Activated CD4-positive, alpha-beta T cell treated with anti-CD3 and anti-CD28 coated beads, Interleukin-2, amount 10 ng/mL, durations not matched to agents 7 days and 5 days (primary cell): ENCODE results near the gene ABCA12. TPM values are rescaled to one million over a fixed set of nuclear protein-coding genes. Genes with fewer than 3 reads are reported as not detected.

Experiments used
- CTCF ChIA-PET: fragments of 350-600 bp; sonication (Branson Sonifier 250); formaldehyde crosslinking; loops from one replicate; lab custom pipeline; 2021; ENCODE audit warnings: antibody characterized with exemption; lab: Charles Lee
- POLR2A ChIA-PET: fragments of 350-600 bp; sonication (Branson Sonifier 250); formaldehyde crosslinking; loops from one replicate; lab custom pipeline; 2021; ENCODE audit warnings: antibody characterized with exemption; lab: Charles Lee
- DNase-seq: peaks from one replicate; pipeline ENCODE4 v3.0.0-alpha.2; 2020
- H3K27ac Mint-ChIP-seq: one replicate; pipeline ENCODE4 v1.8.0; 2021; ENCODE audit warnings: mild to moderate bottlenecking, moderate library complexity, mixed read lengths
- H3K27me3 Mint-ChIP-seq: one replicate; pipeline ENCODE4 v1.8.0; 2021; ENCODE audit warnings: mixed read lengths
- H3K36me3 Mint-ChIP-seq: one replicate; pipeline ENCODE4 v1.8.0; 2021; ENCODE audit warnings: low read depth, mixed read lengths
- H3K4me1 Mint-ChIP-seq: one replicate; pipeline ENCODE4 v1.8.0; 2021; ENCODE audit warnings: mixed read lengths
- H3K4me3 Mint-ChIP-seq: one replicate; pipeline ENCODE4 v1.8.0; 2021; ENCODE audit warnings: mild to moderate bottlenecking, moderate library complexity, mixed read lengths
- H3K9me3 Mint-ChIP-seq: one replicate; pipeline ENCODE4 v1.8.0; 2021; ENCODE audit warnings: mixed read lengths
- total RNA-seq, 2 experiments: library from RNA; stranded (reverse); gene quantifications; one replicate each; pipeline ENCODE4 v1.2.3, GENCODE V29; 2021

ABCA12 gene
- total RNA-seq, 2 experiments from 2014 or later, result not detected

GRCh38 chr2:215107216-215108056 is 31.0 kb downstream of the ABCA12 start:
- no peaks in the 10 kb centered on the region for H3K36me3 Mint-ChIP-seq
- H3K27ac Mint-ChIP-seq, result no peak overlapping the region
- no peak for DNase-seq
- H3K9me3 Mint-ChIP-seq, result no peaks in the 10 kb centered on the region
- H3K27me3 Mint-ChIP-seq, result no peaks in the 10 kb centered on the region
- POLR2A ChIA-PET, result interaction anchor here (0.6 kb wide), 1 partner anchor 1246 kb away, joined by 3 read pairs; no protein-coding TSS in a partner anchor
- CTCF ChIA-PET, result interaction anchor here (0.6 kb wide), 1 partner anchor 420 kb away, joined by 3 read pairs; no protein-coding TSS in a partner anchor
- no peaks in the 10 kb centered on the region for H3K4me1 Mint-ChIP-seq
- no peak overlapping the region for H3K4me3 Mint-ChIP-seq

GRCh38 chr2:215105607-215106354 is 32.6 kb downstream of the ABCA12 start:
- ChIA-PET POLR2A (no interaction called here), CTCF (interaction anchor here (0.7 kb wide), 2 partner anchors 808 to 1097 kb away, joined by 3 read pairs; no protein-coding TSS in a partner anchor)
- Mint-ChIP-seq H3K27me3 (no peaks in the 10 kb centered on the region), H3K27ac (no peak overlapping the region), H3K36me3 (no peaks in the 10 kb centered on the region), H3K9me3 (no peaks in the 10 kb centered on the region), H3K4me3 (no peak overlapping the region), H3K4me1 (no peaks in the 10 kb centered on the region)
- DNase-seq, result no peak

- Mint-ChIP-seq H3K4me3 (no peak overlapping the region), H3K9me3 (no peaks in the 10 kb centered on the region), H3K27me3 (no peaks in the 10 kb centered on the region), H3K4me1 (no peaks in the 10 kb centered on the region), H3K36me3 (no peaks in the 10 kb centered on the region), H3K27ac (no peak overlapping the region)
- ChIA-PET CTCF (no interaction called here), POLR2A (no interaction called here)
- DNase-seq, result no peak
Observed at GRCh38 chr2:215104226-215104625, 34.2 kb downstream of the ABCA12 start.

- no peaks in the 10 kb centered on the region for H3K4me1 Mint-ChIP-seq
- no peak for DNase-seq
- no peaks in the 10 kb centered on the region for H3K36me3 Mint-ChIP-seq
- H3K4me3 Mint-ChIP-seq, result no peak overlapping the region
- no peaks in the 10 kb centered on the region for H3K27me3 Mint-ChIP-seq
- H3K9me3 Mint-ChIP-seq, result no peaks in the 10 kb centered on the region
- POLR2A ChIA-PET, result no interaction called here
- no peak overlapping the region for H3K27ac Mint-ChIP-seq
- CTCF ChIA-PET, result no interaction called here
Observed at GRCh38 chr2:215098875-215099274, 39.6 kb downstream of the ABCA12 start.

- POLR2A ChIA-PET, result no interaction called here
- H3K9me3 Mint-ChIP-seq, result no peaks in the 10 kb centered on the region
- H3K27ac Mint-ChIP-seq, result no peak overlapping the region
- CTCF ChIA-PET, result no interaction called here
- H3K4me1 Mint-ChIP-seq, result no peaks in the 10 kb centered on the region
- no peak for DNase-seq
- no peaks in the 10 kb centered on the region for H3K36me3 Mint-ChIP-seq
- H3K27me3 Mint-ChIP-seq, result no peaks in the 10 kb centered on the region
- H3K4me3 Mint-ChIP-seq, result no peak overlapping the region
Observed at GRCh38 chr2:215084080-215084479, 54.3 kb downstream of the ABCA12 start.

GRCh38 chr2:215083146-215083545 is 55.3 kb downstream of the ABCA12 start:
- no peak overlapping the region for H3K27ac Mint-ChIP-seq
- H3K36me3 Mint-ChIP-seq, result no peaks in the 10 kb centered on the region
- no peaks in the 10 kb centered on the region for H3K4me1 Mint-ChIP-seq
- H3K27me3 Mint-ChIP-seq, result no peaks in the 10 kb centered on the region
- DNase-seq, result no peak
- POLR2A ChIA-PET, result no interaction called here
- CTCF ChIA-PET, result no interaction called here
- H3K9me3 Mint-ChIP-seq, result no peaks in the 10 kb centered on the region
- no peak overlapping the region for H3K4me3 Mint-ChIP-seq

- H3K36me3 Mint-ChIP-seq, result no peaks in the 10 kb centered on the region
- POLR2A ChIA-PET, result no interaction called here
- H3K4me3 Mint-ChIP-seq, result no peak overlapping the region
- DNase-seq, result no peak
- CTCF ChIA-PET, result no interaction called here
- no peaks in the 10 kb centered on the region for H3K9me3 Mint-ChIP-seq
- H3K27ac Mint-ChIP-seq, result no peak overlapping the region
- no peaks in the 10 kb centered on the region for H3K4me1 Mint-ChIP-seq
- H3K27me3 Mint-ChIP-seq, result no peaks in the 10 kb centered on the region
Observed at GRCh38 chr2:215082446-215082845, 56.0 kb downstream of the ABCA12 start.

GRCh38 chr2:215080545-215080944 is 57.9 kb downstream of the ABCA12 start:
- no peak overlapping the region for H3K27ac Mint-ChIP-seq
- no peaks in the 10 kb centered on the region for H3K27me3 Mint-ChIP-seq
- ChIA-PET CTCF (no interaction called here), POLR2A (no interaction called here)
- H3K9me3 Mint-ChIP-seq, result no peaks in the 10 kb centered on the region
- no peaks in the 10 kb centered on the region for H3K4me1 Mint-ChIP-seq
- no peak overlapping the region for H3K4me3 Mint-ChIP-seq
- H3K36me3 Mint-ChIP-seq, result no peaks in the 10 kb centered on the region
- DNase-seq, result no peak

- Mint-ChIP-seq H3K36me3 (no peaks in the 10 kb centered on the region), H3K4me3 (no peak overlapping the region), H3K27ac (no peak overlapping the region), H3K4me1 (no peaks in the 10 kb centered on the region), H3K9me3 (no peaks in the 10 kb centered on the region), H3K27me3 (no peaks in the 10 kb centered on the region)
- ChIA-PET CTCF (no interaction called here), POLR2A (no interaction called here)
- DNase-seq, result no peak
Observed at GRCh38 chr2:215071676-215072075, 66.8 kb downstream of the ABCA12 start.

GRCh38 chr2:215068399-215068798 is 70.0 kb downstream of the ABCA12 start:
- Mint-ChIP-seq H3K27ac (no peak overlapping the region), H3K27me3 (no peaks in the 10 kb centered on the region), H3K9me3 (no peaks in the 10 kb centered on the region), H3K4me1 (no peaks in the 10 kb centered on the region), H3K36me3 (no peaks in the 10 kb centered on the region), H3K4me3 (no peak overlapping the region)
- ChIA-PET POLR2A (no interaction called here), CTCF (no interaction called here)
- no peak for DNase-seq

GRCh38 chr2:215066124-215066523 is 72.3 kb downstream of the ABCA12 start:
- H3K4me1 Mint-ChIP-seq, result no peaks in the 10 kb centered on the region
- H3K27ac Mint-ChIP-seq, result no peak overlapping the region
- H3K36me3 Mint-ChIP-seq, result no peaks in the 10 kb centered on the region
- H3K9me3 Mint-ChIP-seq, result no peaks in the 10 kb centered on the region
- CTCF ChIA-PET, result no interaction called here
- POLR2A ChIA-PET, result no interaction called here
- no peak for DNase-seq
- no peak overlapping the region for H3K4me3 Mint-ChIP-seq
- H3K27me3 Mint-ChIP-seq, result no peaks in the 10 kb centered on the region

GRCh38 chr2:215063526-215063925 is 74.9 kb downstream of the ABCA12 start:
- Mint-ChIP-seq H3K4me1 (no peaks in the 10 kb centered on the region), H3K4me3 (no peak overlapping the region), H3K27me3 (no peaks in the 10 kb centered on the region), H3K27ac (no peak overlapping the region), H3K9me3 (no peaks in the 10 kb centered on the region), H3K36me3 (no peaks in the 10 kb centered on the region)
- ChIA-PET CTCF (no interaction called here), POLR2A (no interaction called here)
- no peak for DNase-seq

GRCh38 chr2:215060861-215061536 is 77.4 kb downstream of the ABCA12 start:
- no peaks in the 10 kb centered on the region for H3K27me3 Mint-ChIP-seq
- H3K4me1 Mint-ChIP-seq, result no peaks in the 10 kb centered on the region
- H3K4me3 Mint-ChIP-seq, result no peak overlapping the region
- ChIA-PET POLR2A (no interaction called here), CTCF (no interaction called here)
- no peaks in the 10 kb centered on the region for H3K9me3 Mint-ChIP-seq
- no peaks in the 10 kb centered on the region for H3K36me3 Mint-ChIP-seq
- no peak overlapping the region for H3K27ac Mint-ChIP-seq
- no peak for DNase-seq
